GM19328 (cell line): ENCODE data around the gene FREM1.

Source experiments
- ATAC-seq: cut with Tn5 transposase; IDR thresholded peaks from one replicate; pipeline ENCODE4 v1.9.1; 2021; ENCODE audit warnings: mild to moderate bottlenecking, moderate library complexity; ENCODE audit not compliant: unreplicated experiment

Gene FREM1

DNA sequence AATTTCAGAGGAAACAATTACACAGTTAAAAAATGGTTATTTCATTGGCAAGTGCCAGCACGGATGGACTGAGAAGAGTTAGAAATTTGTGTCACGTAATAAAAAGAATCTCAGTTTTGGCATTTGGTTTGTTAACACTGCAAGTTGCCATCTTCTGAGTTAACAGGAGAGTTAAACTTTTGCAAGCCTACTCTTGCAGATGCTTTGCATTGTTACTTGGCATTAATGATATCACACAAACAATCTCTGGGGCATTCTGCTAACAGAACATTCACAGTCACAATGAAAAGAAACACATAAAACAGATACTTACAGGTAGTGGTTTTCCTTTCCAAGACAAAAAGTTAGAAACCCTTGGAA, 647 bp downstream of the FREM1 start:
- ATAC-seq: no peak

DNA sequence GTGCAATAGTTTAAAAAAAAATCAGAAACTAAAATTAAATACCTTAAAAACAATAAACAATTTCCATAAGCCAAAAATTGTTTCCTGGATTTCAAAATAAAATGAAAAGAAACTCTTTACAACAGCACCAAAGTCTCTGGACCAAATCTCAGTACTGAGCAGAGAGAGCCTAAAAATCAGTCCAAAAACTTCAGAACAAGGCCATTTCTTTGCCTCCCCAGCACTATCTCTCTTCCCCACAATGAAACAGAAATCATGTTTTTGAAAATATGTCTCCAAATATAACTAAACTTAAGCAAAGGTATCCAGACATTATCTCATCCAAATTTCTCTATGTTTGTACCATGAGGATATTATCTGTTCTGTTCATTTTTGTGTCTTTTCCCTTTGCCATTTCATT, 1.0 kb downstream of the FREM1 start:
- no peak for ATAC-seq

DNA sequence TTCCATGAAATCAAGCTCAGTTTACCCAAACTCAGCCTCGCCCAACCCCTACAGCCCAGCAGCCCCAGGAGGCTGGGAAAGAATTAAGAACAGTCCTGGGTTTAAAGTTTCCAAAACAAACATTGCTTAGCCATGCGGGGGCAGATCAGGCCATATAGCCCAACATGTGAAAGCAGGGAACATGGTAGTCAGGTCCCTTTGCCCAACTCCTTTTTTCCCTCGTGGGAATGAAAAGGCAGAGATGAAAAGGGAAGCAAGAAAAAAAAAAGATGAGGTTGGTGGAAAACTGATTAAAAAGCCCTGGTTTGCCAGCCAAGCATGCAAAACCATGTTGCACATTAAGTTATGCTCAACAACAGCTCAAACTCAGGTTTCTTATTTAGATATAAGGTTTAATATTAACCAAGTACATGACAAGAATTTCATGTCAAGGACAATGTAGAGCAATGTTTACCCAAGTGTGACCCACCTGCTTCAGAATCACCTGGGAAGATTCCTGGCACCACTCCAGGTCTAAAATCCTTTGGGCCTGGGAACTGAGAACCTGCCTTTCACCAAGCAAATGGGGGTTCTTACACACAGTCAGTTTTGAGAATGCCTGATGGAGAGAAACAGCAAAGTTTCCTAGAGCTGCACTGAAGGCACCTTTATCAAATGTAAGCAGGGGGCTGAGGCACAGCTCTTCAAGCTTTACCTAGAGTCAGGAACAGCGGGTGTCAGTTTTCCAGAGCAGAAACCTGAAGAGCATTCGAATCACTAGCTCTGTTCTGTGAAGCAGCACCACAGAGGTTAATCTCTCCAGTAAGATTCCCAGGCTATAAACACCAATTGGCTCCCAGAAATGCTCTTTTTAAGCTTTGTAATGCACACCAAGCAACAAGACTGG, 1.7 kb downstream of the FREM1 start:
- no peak for ATAC-seq

DNA sequence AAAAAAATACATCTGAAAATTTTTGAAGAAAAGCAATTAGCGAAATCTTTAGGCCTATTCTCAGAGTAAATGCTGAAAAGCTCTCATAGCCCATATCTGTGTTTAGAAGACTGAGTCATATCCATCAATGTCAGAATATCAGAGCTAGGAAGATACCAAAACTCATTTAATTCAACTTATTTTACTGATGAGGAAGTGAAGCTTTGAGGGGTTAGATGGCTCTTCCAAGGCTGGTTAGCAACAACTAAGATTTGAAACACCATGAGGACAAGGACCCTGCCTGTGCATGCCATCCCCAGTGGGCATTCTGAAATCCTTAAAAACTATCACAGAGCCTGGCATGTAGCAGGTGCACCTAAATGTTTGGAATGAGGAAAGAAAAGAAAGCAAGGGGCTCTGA, 2.5 kb downstream of the FREM1 start:
- ATAC-seq: no peak

DNA sequence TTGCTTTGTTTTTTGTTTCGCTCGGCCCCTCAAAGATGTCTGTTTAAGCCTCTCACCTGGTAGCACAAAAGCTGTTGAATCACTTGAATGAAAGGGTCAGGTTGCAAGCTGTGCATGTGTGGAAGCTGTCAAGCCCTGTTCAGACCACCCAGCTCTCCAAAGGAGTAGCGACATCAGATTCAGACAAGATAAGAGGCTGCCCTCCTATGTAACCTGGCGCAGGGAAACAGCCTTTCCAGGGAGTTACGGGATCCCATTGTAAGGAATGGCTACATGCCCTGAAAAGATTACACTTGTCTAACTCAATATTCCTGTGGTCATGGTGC, 2.9 kb downstream of the FREM1 start:
- ATAC-seq: no peak

DNA sequence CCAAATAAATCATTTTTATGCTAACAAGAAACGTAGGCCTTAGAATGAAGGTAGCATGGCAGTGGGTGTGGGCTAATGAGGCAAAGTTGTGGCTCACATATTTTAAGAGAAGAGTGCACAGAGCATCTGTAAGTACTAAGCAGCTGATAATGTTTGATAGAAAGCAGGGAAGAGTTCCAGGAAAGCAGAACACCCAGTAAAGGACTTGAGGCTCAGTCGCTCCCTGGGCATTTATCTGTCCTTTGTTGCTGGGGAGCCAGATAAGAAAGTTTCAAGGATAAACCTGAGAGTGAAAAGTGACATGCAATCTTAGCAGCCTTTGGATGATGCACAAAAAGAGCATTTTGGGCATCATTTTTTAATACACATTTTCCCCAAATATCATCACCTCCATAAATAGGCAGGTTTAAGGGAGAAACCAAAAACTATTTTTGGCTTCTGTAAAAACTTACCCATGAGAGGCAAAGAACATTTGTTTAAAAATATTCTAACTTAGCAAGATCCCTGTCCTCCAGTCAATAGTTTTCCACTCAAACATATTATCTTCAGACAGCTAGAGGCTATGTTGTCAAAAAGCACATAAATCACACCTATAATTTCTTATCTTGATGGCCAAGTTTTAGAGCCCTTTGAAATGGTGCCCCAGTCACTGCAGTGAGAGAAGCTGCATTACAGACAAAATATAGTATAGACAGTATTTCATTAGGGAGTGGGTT, 3.4 kb downstream of the FREM1 start:
- no peak for ATAC-seq

DNA sequence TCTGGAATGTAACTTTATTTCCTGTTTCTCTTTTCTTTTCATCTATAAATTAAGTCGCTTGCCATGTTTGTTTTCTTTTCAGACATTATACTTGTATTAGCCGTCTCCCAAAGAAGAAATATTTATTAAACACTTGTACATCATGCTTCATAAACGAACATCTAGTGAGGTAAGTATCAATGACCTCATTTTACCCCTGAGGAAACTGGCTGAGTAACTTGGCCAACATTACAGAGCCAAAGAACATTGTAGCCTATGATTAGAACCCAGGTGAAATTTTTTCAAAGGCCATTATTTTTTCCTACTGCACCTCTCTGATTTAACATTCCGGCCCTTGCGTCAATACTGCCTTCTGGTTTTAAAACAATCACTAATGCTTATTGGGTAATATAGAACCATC, 4.2 kb downstream of the FREM1 start:
- no peak for ATAC-seq

DNA sequence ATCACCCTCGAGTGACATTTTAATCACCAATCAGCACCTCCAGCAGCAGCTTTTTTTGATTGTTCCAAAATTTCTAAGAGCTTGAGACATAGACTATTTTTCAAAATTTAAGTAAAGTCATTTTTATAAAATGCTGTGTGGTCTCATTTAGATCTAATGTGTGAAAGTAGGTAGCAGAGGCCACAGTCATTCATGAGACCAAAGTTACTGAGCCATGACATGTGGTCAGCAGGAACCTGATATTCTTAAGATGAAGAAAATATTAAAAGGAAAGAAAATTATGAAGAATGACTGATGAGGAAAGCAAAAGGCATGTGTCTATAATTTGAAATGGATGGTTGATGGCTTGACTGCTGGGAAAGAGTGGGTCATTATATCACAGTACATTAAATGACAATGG, 7.2 kb downstream of the FREM1 start:
- no peak for ATAC-seq

DNA sequence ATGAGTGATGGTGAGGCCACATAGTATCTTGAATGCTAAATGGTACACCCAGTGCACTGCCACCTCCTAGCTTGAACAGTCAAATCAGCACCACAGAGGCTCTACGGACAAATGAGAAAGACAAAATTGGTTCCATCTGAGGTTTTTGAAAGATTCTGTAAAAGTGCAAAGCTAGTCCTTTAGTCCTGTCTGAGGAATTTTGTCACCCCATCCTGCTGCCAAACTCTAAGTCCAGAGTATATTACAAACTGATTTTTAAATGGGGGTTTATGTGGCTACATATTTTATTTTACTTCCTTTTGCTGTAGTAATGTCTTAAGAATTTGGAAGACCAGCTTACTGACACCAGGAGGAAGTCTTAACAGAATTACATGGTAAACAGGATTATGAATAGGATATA, 7.7 kb downstream of the FREM1 start:
- no peak for ATAC-seq

DNA sequence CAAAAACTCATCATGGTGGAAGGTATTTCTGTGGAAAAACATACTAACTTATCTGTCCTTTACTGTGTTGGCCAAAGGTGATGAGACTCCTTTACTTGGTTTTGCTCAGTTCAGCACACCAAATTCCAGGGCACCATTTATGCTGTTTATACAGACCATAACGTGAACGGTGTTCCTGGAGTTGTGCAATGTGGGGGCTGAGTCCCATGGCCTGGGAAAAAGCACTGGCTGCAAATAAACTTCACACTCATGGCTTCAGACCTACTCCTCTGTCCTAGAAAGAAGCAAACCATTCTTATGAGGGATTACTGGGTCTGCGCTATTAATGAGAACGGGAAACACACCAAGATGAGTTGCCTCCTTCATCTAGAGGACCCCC, 10.4 kb downstream of the FREM1 start:
- ATAC-seq: no peak

DNA sequence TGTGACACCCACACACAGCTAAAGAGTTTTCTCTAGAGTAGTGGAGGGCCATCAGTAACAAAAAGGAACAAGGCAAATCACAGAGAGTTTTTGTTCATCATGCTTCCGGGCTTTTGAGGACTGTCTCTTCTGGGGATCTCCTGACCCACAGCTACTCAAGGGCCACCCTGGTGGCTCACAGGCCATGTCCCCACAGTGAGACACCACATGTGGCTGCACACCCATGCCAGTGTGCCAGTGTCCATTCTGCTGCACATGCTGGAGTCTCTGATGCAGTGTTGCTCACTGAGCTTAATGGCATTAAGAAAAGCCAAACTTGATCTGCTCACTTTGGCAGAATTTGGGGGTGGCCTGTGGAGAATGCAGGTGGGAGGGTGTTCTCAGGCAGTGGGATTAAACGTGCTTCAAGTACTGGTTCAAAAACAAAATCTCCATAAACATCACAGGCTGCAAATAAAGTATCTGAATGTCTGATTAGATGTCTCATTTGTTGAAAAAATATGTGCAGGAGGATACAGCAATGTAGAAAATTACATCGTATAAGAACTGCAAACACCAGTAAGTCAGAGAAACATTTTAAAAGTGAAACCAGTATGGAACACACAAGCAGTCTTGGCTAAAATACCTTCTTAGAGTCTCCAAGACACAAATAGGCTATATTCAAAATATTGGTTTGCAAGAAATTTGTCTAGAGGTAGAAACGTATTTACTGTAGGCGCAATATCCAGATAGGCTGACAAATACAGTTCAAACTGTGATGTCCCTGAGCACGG, 11.0 kb downstream of the FREM1 start:
- ATAC-seq: no peak

DNA sequence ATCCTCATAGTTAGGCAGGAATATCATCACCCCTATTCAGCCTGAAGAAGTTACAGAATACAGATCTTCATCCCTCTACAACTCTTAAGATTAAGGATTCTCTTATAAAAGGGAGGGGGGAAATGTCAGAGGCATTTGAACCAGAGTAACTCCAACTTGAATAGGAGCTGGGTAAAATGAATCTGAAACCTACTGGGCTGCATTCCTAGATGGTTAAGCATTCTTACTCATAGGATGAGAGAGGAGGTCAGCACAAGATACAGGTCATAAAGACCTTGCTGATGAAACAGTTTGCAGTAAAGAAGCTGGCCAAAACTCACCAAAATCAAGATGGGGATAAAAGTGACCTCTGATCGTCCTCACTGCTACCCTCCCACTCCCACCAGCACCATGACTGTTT, 14.4 kb downstream of the FREM1 start:
- ATAC-seq: no peak

DNA sequence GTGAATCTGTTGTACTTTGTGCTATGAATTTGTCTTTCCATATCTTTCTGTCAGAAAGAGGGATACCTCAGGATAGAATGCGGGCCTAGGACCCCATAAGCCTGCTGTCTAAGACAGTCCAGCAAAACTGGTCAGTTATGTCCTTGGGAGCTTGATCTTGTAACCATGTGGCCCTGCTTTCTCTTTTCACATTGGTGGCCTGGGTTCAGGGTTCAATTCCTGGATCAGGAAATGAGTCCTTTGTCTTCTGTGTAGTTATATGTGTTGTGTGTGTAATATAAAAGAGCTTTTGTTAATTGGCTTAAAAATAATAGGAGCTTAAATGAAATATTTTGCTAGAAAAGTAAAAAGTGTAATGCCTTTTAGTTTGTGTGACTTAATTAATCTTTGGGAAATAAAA, 16.9 kb downstream of the FREM1 start:
- ATAC-seq: no peak

DNA sequence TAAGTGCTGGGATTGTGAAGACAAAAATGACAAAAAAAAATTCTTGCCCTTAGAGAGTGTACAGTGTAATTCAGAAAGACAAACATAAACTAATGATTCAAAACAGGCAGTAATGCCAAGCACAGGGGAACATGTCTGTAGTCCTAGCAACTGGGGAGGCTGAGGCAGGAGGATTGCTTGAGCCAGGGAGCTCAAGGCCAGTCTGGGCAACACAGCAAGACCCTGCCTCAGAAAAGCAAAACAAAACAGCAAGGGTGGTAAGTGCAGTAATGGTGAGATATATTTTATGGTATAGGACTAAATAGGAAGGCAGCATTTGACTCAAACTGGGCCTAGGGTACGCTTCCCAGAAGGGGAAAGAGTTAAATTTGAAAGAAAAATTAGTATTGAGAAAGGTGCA, 18.9 kb downstream of the FREM1 start:
- no peak for ATAC-seq

DNA sequence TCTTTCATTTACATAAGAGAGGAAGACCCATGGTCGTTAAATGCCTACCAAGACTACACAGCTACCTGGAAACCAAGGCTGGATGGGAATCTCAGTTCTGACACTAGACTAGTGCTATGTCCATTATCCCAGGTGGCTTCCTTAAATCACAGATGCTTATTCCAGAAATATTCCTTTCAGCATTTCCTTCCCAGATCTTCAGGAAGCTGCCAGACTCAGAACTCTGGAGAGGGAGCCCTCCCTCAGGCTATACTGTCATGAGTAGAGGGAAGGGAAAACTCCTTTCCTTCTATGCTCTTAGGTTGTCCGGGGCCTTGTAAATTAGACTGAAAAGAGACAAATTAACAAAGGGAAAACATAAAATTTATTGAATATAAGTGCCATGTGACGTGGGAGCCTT, 20.8 kb downstream of the FREM1 start:
- no peak for ATAC-seq

DNA sequence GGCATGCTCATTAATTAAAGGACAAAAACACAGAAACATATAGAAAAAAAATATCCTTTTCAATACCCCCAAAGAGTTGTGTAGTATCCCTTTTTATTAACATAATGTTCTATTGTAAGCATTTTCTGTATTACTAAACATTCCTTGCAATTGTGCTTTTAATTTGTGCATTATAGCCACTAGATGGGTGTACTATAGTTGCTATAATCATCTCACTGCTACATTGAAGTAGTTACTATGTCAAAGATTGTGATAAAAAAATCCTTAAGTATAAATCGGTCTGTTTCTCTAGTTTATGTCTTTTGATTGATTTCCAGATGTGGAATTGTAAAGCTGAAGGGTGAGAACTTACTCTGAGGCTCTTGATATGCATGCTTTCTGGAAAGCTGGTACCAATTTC, 21.4 kb downstream of the FREM1 start:
- ATAC-seq: no peak

DNA sequence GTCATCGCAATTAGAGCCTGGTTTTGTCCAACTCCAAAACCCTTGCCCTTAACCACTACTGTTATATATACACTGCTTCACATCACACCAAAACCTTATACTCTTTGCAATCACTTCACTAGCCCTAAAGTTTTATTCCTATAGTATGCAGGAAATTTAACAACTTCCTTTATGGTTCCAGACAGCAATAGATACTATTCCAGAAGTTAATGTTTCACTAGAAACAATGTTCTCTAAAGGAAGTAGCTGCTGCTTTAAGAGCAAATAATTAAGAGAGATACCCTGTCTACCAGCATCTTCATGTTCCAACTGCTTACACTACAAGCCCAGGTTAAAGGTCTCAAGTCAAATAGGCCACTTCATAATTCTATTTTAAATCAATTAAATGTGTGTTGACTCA, 22.0 kb downstream of the FREM1 start:
- no peak for ATAC-seq

DNA sequence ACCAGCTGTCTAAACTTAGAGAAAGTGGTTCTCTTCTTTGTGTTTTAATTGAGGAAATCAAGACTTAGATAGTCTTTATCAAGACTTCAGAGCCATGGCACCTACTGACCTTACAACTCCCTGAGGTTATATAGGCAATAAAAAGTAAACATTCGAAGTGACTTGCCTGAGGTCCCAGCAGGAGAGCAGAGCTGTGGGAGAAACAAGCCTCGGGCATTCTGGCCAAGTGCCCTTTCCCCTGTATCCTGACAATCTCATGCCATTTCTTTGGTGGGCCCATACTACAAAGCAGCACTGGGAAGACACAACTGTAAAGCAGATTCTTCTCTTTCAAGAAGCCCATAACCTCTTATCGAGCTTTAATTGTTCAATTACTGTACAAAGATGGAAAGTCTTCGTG, 23.1 kb downstream of the FREM1 start:
- ATAC-seq: no peak

DNA sequence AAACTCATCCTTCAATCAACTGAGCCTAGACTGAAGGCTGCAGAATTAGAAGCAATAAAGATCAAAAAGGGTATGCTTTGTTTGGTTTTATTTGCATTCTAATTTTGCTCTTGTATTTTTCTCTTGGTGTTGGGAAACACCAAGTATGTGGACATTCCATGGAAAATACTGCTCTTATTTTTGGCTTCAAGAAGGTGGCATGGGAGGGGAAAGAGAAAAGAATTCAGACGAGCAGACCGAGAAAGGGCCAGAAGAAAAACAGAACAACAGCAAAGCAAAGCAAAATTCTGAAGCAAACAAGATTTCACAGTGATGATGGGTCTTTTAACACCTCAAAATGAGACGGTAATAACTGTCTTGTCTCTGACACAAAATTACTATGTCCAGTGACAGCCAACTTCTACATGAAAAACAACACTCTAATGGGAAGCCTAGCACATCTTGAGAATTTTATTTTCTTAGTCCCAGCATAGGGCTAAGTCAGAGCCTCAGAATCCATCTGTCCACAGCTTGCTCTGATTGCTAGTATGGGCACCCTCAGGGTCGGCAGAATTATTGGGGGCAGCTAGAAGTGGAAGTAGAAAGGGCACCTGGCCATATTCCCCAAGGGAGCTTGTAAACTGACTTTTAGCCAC, 26.8 kb downstream of the FREM1 start:
- ATAC-seq: no peak

DNA sequence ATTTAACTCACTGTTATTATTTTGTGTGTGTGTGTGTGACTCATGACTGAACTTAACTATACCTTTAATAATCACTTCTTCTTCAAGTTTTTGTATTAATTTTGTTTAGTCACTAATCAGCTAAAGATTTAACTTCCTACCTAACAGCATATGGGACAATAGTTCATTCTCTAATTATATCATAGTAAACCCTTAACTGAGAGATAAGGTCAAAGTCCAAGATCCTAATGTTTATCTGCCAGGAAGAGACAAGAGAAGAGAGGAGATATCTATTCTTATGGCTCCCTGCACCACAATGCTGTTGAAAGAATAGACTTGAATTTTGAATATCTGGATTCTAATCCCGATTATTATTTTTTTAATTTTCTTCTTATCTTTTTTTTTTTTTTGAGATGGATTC, 28.1 kb downstream of the FREM1 start:
- no peak for ATAC-seq

DNA sequence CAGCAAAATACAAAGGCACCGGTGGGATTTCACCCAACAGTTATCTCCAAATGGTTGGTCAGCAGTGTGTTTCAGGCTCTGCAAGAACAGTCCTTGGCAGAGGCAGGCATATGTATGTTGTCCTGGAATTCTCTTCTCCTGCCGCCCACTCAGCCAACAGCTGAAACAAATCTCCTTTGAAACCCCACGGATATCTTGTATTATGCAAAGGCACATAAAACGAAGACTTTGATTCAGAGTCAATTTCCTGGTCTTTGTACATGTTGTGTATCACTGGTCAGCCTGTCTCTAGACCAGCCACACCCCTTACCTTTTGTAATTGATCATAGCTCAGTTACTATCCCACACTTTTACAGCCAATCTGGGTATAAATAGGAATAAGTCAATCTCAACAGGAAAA, 29.2 kb downstream of the FREM1 start:
- ATAC-seq: no peak

DNA sequence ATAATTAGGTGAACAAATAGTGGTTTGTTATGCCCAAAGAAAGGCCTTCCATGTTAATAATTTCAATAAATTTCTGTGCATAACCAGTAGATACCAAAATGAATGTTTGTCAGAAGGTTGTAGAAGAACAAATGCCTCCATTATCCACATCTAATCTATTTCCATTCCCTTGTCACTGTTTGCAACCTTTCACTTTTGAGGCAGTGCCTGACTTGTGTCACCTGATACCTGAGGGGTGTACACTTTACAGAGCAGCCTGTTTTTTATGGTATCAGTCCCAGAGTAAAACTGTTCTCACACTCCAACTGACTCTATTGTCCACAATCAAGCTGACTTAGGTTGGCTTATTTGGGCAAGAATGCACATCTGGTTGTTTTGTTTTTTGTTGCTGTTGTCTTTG, 40.1 kb downstream of the FREM1 start:
- no peak for ATAC-seq
